ENCODE measurements around the gene OR6M1. TPM values are rescaled to one million over a fixed set of nuclear protein-coding genes. Genes with fewer than 3 reads are reported as not detected.

The OR6M1 gene
- total and polyA plus RNA-seq, 7 donors: not detected

DNA sequence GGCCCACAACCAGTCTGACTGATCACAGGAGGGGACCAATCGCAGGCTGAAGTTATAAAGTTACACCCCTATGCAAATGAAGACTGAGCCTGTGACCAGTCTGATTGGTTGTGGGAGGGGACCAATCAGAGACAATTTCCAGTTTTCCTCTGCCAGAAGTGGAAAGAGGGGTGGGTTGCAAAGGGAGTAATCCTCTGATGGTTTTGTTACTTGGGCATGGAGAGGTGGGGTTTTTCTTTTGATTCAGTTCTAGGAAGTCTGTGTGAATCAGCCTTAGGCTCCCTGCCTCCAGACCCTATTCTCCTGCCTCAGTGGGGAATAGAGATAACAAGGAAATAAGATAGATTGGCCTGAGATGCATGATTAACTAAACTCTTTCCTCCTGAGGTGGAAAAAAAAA, 9.9 kb downstream of the OR6M1 start:
- no peaks in the 10 kb centered on the region for H3K9me3 ChIP-seq
- intact Hi-C loops (cut with DNase I): no loop called here
- DNase-seq (no peak), ATAC-seq (no peak)
- TF ChIP-seq, protein P1, sequence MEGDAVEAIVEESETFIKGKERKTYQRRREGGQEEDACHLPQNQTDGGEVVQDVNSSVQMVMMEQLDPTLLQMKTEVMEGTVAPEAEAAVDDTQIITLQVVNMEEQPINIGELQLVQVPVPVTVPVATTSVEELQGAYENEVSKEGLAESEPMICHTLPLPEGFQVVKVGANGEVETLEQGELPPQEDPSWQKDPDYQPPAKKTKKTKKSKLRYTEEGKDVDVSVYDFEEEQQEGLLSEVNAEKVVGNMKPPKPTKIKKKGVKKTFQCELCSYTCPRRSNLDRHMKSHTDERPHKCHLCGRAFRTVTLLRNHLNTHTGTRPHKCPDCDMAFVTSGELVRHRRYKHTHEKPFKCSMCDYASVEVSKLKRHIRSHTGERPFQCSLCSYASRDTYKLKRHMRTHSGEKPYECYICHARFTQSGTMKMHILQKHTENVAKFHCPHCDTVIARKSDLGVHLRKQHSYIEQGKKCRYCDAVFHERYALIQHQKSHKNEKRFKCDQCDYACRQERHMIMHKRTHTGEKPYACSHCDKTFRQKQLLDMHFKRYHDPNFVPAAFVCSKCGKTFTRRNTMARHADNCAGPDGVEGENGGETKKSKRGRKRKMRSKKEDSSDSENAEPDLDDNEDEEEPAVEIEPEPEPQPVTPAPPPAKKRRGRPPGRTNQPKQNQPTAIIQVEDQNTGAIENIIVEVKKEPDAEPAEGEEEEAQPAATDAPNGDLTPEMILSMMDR (IDR thresholded peaks at IDR 0.05): no peak
- H3K36me3 ChIP-seq (ENCODE audit: insufficient read depth in 1 of 2, low read depth in 1 of 2): no peaks in the 10 kb centered on the region
- 96 to 100% (median 100%) methylated on average over 1 of the region's 1 CpG for WGBS, 3 donors
- no peaks in the 10 kb centered on the region for H3K4me1 ChIP-seq
- no peak overlapping the region for H3K4me3 ChIP-seq
- no peaks in the 10 kb centered on the region for H3K27me3 ChIP-seq (ENCODE audit: insufficient read depth in 3 of 3, low read length in 2 of 3)
- H3K27ac ChIP-seq: no peak overlapping the region

DNA sequence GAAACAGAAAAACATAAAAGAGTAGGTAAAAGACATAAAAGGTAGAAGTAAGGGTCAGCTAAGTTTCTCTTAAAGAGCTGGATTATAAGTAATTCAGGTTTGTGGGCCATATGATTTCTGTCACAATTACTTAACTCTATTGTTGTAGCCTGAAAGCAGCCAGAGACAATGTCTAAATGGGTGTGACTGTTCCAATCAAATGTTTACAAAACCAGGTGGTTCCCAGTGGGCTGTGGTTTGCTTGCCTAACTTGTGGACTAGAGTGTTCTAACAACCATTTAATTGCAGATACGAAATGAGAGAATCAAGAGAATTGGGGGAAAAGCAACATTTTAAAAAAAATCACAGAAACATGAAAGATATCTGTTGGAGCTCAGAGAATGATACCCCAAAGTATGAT, 22.6 kb downstream of the OR6M1 start:
- no peaks in the 10 kb centered on the region for H3K36me3 ChIP-seq (ENCODE audit: insufficient read depth in 1 of 2, low read depth in 1 of 2)
- no peaks in the 10 kb centered on the region for H3K27me3 ChIP-seq (ENCODE audit: insufficient read depth in 3 of 3, low read length in 2 of 3)
- DNase-seq (no peak), ATAC-seq (no peak)
- intact Hi-C loops (cut with DNase I): no loop called here
- 36 to 68% (median 49%) methylated on average over 1 of the region's 1 CpG for WGBS, 3 donors
- no peak overlapping the region for H3K27ac ChIP-seq
- H3K9me3 ChIP-seq: no peaks in the 10 kb centered on the region
- H3K4me3 ChIP-seq: no peak overlapping the region
- TF ChIP-seq, protein P1 (IDR thresholded peaks at IDR 0.05): no peak
- no peaks in the 10 kb centered on the region for H3K4me1 ChIP-seq

DNA sequence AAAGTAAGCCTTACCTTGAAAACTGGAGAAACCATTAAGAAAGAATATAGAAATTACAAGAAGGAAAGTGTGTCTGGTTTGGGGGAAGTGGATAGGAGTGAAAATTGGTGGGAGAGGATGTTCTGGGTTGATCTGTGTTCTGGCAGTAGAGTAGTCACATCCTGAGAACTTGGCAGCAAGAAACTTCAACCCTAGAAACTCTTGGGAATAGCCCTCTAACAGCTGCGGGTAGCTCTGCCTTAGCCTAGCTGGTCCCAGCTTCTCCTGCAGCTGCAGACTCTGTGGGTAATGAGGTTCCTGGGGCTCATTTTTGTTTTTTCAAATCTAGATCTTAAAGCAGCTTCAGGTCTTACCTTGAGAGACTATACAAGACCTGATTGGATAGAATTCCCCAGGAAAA, 27.6 kb downstream of the OR6M1 start:
- Histone ChIP-seq H3K9me3 (no peaks in the 10 kb centered on the region), H3K4me3 (no peak overlapping the region), H3K27me3 (ENCODE audit: insufficient read depth in 3 of 3, low read length in 2 of 3) (no peaks in the 10 kb centered on the region), H3K36me3 (ENCODE audit: insufficient read depth in 1 of 2, low read depth in 1 of 2) (no peaks in the 10 kb centered on the region), H3K27ac (no peak overlapping the region), H3K4me1 (no peaks in the 10 kb centered on the region)
- no peak for ATAC-seq
- DNase-seq: no peak
- WGBS, 3 donors: 13 to 30% (median 24%) methylated on average over 1 of the region's 1 CpG
- TF ChIP-seq, protein P1 (IDR thresholded peaks at IDR 0.05): no peak
- intact Hi-C loops (cut with DNase I): no loop called here

DNA sequence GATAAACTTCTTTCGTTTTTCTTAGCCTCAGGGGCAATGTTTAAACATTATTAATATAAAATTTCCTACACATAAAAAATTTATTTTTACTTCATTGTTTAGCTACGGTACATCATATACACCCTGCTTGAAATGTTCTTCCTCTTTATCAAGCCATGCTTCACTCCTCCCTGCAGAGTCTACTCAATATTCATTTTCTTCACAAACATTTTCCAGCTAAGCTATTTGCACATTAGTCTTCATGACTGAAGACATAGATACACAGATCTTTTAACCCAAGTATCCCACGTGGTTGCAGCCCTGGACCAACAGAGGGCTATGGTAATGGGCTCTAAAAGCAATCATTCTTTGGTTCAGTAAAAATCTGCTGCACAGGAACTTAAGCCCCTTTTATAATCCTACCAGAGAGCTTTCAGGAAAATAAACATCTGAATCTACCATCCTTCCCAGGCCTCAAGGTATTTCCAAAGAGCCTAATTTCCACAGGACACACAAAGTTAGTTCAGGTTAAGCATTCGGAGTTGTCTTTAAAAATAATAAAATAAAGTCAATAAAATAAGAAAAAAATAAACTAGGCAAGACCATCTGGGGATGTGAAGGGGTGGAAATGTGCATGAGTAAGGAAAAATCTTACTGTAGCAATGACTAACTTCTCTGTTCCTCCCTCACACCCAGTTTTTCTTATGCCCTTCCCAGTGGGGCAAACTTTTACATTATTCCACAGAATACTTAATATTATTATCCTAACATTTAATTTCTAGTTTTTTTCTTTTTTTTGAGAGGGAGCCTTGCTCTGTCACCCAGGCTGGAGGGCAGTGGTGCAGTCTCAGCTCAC, 30.2 kb downstream of the OR6M1 start:
- no peaks in the 10 kb centered on the region for H3K4me1 ChIP-seq
- H3K36me3 ChIP-seq (ENCODE audit: insufficient read depth in 1 of 2, low read depth in 1 of 2): no peaks in the 10 kb centered on the region
- 48 to 49% (median 48%) methylated on average over 4 of the region's 4 CpGs for WGBS, 3 donors
- DNase-seq (no peak), ATAC-seq (no peak)
- intact Hi-C loops (cut with DNase I): no loop called here
- H3K4me3 ChIP-seq: no peak overlapping the region
- no peak overlapping the region for H3K27ac ChIP-seq
- no peaks in the 10 kb centered on the region for H3K9me3 ChIP-seq
- TF ChIP-seq, protein P1 (IDR thresholded peaks at IDR 0.05): no peak
- no peaks in the 10 kb centered on the region for H3K27me3 ChIP-seq (ENCODE audit: insufficient read depth in 3 of 3, low read length in 2 of 3)

DNA sequence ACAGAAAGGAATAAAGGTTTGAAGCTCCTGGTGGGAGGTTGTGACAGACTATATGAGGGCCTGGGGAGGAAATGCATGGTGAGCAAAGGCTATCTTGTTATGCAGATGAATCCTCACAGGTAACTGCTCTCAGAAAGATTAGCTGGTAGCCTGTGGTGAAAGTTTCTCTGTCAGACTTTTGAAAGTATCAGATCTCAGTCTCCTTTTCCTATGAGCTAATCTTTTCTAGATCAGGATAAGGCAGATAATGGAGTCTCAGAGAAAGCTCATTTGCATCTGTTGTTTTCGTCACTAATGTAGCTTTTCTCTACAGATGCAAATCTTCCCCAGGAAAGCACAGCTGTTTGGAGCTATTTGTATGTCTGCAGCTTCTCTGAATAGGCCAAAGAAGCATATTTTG, 30.9 kb downstream of the OR6M1 start:
- H3K4me3 ChIP-seq: no peak overlapping the region
- TF ChIP-seq, protein P1 (IDR thresholded peaks at IDR 0.05): no peak
- H3K36me3 ChIP-seq (ENCODE audit: insufficient read depth in 1 of 2, low read depth in 1 of 2): no peaks in the 10 kb centered on the region
- 32 to 53% (median 48%) methylated on average over 1 of the region's 1 CpG for WGBS, 3 donors
- DNase-seq: no peak
- ATAC-seq: no peak
- no peaks in the 10 kb centered on the region for H3K9me3 ChIP-seq
- intact Hi-C loops (cut with DNase I): no loop called here
- no peak overlapping the region for H3K27ac ChIP-seq
- H3K4me1 ChIP-seq: no peaks in the 10 kb centered on the region
- no peaks in the 10 kb centered on the region for H3K27me3 ChIP-seq (ENCODE audit: insufficient read depth in 3 of 3, low read length in 2 of 3)
